Measurements from ENCODE around the gene ITGA11. TPM values are rescaled to one million over a fixed set of nuclear protein-coding genes. Genes with fewer than 3 reads are reported as not detected.

ITGA11 gene
- total RNA-seq, 2 donors from 2014 or later, result 0.99 to 1.0 TPM

- no peaks in the 10 kb centered on the region for H3K9me3 ChIP-seq
- intact Hi-C loops (cut with DNase I), result no loop called here
- no peak overlapping the region for H3K4me3 ChIP-seq
- no peak for TF ChIP-seq POLR2A (IDR thresholded peaks at IDR 0.05)
- no peak for TF ChIP-seq CTCF (IDR thresholded peaks at IDR 0.05)
- H3K27ac ChIP-seq, result no peak overlapping the region
- no peaks in the 10 kb centered on the region for H3K36me3 ChIP-seq (replicated peaks in 1 of 2; ENCODE audit: insufficient read depth in 1 of 2, low read depth in 2 of 2)
- H3K27me3 ChIP-seq, result no peaks in the 10 kb centered on the region
- H3K4me1 ChIP-seq, result no peaks in the 10 kb centered on the region
- ATAC-seq (no peak), DNase-seq (no peak)
Measured at GRCh38 chr15:68376447-68377060, 55.4 kb downstream of the ITGA11 start.

DNA sequence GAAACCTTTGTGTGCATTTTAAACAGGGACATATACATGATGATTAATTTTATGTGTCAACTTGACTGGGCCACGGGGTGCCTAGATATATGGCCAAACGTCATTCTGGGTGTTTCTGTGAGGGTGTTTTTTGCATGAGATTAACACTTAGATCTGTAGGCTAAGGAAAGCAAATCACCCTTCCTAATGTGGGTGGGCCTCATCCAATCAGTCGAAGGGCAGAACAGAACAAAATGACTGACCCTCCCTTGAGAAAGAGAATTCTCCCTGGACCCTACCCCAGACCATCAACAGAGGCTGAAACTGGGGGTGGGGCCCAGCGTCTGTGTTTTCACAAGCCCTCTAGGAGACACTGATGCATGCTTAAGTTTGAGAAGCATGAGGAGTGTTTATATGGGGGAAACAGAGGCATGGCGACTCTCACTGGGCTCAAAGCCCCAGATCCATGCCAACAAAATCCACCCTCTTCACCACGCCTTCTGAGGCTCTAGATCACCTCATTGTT, 56.2 kb downstream of the ITGA11 start:
- 84 to 89% methylated on average over 6 of the region's 6 CpGs for WGBS, 2 donors
- Histone ChIP-seq H3K27ac (no peak overlapping the region), H3K27me3 (no peaks in the 10 kb centered on the region), H3K4me3 (no peak overlapping the region), H3K36me3 (replicated peaks in 1 of 2; ENCODE audit: insufficient read depth in 1 of 2, low read depth in 2 of 2) (no peaks in the 10 kb centered on the region), H3K9me3 (no peaks in the 10 kb centered on the region), H3K4me1 (no peaks in the 10 kb centered on the region)
- DNase-seq (no peak), ATAC-seq (no peak)
- no peak for TF ChIP-seq POLR2A (IDR thresholded peaks at IDR 0.05)
- no peak for TF ChIP-seq CTCF (IDR thresholded peaks at IDR 0.05)
- intact Hi-C loops (cut with DNase I), result no loop called here

- intact Hi-C loops (cut with DNase I), result no loop called here
- DNase-seq, result no peak
- Histone ChIP-seq H3K9me3 (no peaks in the 10 kb centered on the region), H3K36me3 (replicated peaks in 1 of 2; ENCODE audit: insufficient read depth in 1 of 2, low read depth in 2 of 2) (no peaks in the 10 kb centered on the region), H3K27me3 (no peaks in the 10 kb centered on the region), H3K4me3 (no peak overlapping the region), H3K4me1 (no peaks in the 10 kb centered on the region), H3K27ac (no peak overlapping the region)
- 85% methylated on average over 5 of the region's 5 CpGs for WGBS, 2 donors
- no peak for ATAC-seq
- TF ChIP-seq CTCF (IDR thresholded peaks at IDR 0.05) (no peak), POLR2A (IDR thresholded peaks at IDR 0.05) (no peak)
Measured at GRCh38 chr15:68375191-68375631, 56.8 kb downstream of the ITGA11 start.

DNA sequence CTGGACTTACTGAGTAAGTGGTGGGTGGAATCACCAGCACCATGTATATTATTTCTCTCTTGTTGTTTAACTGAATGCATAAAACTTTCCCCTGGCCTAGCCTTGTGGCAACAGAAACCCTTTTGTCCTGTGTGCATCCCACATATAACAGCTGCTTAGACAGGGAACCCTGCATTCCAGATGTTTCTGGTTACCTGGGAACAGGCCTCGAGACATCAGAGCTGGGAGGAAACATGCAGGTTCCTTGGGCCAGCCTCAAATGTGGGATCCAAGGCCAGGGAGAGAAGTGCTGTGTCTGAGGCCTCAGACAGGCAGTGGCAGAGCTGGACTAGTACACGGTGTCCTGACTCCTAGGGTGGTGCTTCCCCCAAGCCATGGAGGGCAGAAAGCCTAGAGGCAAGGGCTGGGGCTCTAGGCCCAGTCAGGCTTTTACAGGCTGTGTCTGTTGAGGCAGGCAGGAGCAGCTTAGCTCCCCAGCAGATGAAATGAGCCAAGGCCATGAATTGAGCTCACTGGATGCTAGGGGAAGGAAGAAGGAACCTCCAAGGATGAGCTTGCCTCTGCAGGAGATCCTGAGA, 57.7 kb downstream of the ITGA11 start:
- intact Hi-C loops (cut with DNase I), result no loop called here
- Histone ChIP-seq H3K27ac (no peak overlapping the region), H3K9me3 (no peaks in the 10 kb centered on the region), H3K4me3 (no peak overlapping the region), H3K27me3 (no peaks in the 10 kb centered on the region), H3K36me3 (replicated peaks in 1 of 2; ENCODE audit: insufficient read depth in 1 of 2, low read depth in 2 of 2) (no peaks in the 10 kb centered on the region), H3K4me1 (no peaks in the 10 kb centered on the region)
- no peak for ATAC-seq
- no peak for TF ChIP-seq CTCF (IDR thresholded peaks at IDR 0.05)
- TF ChIP-seq POLR2A (IDR thresholded peaks at IDR 0.05), result no peak
- DNase-seq, result no peak
- 77 to 83% methylated on average over 1 to 2 of the region's 2 CpGs for WGBS, 2 donors

DNA sequence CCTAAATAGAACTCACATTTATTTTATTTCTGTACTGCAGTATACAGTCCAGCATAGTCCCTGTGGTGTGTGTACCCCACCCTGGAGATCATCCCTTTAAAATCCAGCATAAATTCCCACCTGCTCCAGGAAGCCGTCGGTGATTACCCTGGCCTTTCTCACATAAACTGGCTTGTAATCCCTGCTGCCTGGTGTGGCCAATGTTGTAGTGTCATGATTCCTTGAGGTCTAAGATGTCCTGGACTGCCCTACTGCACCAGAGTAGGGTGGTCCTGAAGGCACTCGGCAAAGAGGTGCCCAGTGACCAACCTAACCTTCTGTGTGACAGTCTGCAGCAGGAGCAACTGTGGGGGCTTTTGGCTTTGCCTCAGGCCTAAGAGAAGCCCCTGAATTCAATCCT, 58.9 kb downstream of the ITGA11 start:
- Histone ChIP-seq H3K4me1 (no peaks in the 10 kb centered on the region), H3K36me3 (replicated peaks in 1 of 2; ENCODE audit: insufficient read depth in 1 of 2, low read depth in 2 of 2) (no peaks in the 10 kb centered on the region), H3K4me3 (no peak overlapping the region), H3K27me3 (no peaks in the 10 kb centered on the region), H3K27ac (no peak overlapping the region), H3K9me3 (no peaks in the 10 kb centered on the region)
- 55 to 75% methylated on average over 2 to 3 of the region's 3 CpGs for WGBS, 2 donors
- DNase-seq, result no peak
- ATAC-seq, result no peak
- no peak for TF ChIP-seq POLR2A (IDR thresholded peaks at IDR 0.05)
- no peak for TF ChIP-seq CTCF (IDR thresholded peaks at IDR 0.05)
- intact Hi-C loops (cut with DNase I), result no loop called here
